NOMO-1 (cell line): ENCODE measurements around the gene PNPLA2.

Experiments used
- DNase-seq, 2 experiments: peaks; one replicate each; lab custom pipeline; 2025; ENCODE audit not compliant: unreplicated experiment in 2 of 2; lab: John Stamatoyannopoulos, UW

The PNPLA2 gene

DNA sequence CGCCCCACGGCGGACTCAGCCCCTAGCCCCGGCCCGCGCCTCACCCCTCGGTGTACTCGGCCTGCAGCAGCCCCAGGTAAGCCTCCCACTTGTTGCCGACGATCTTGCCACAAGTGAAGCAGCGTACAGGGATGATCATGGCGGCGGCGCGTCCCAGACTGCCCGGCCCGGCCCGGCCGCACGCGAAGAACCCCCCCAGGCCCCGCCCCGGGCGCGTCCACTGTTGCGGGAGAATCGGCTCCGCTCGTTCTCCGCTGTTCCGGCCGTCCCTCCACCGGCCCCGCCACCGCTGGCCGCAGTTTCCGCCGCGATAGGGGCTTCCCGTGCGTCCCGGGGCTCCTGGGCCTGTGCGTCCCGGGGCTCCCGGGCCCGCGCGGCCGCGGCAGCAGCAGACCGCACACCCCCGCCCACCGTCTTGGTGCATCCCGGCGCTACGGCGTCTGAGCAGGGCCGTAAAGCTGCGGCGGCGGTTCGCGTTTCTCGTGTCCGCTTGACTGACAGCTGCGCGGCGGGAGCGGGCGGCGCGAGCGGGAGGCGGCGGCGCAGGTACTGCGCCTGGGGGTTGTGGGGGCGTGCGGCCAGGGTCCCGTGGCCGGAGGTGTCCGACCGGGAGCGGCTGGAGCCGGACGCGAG, 23.8 kb downstream of the PNPLA2 start, which contains the start of the genes POLR2L and TSPAN4:
POLR2L (minus strand) TSS at position 160 of the 633 bp plus-strand sequence; CDS start at position 139, 21 bp downstream.
TSPAN4 (plus strand) TSS at position 483 of the 633 bp plus-strand sequence. CDS start 7,453 bp downstream, outside the sequence.
- peak; percentile 76 to 87 for DNase-seq

DNA sequence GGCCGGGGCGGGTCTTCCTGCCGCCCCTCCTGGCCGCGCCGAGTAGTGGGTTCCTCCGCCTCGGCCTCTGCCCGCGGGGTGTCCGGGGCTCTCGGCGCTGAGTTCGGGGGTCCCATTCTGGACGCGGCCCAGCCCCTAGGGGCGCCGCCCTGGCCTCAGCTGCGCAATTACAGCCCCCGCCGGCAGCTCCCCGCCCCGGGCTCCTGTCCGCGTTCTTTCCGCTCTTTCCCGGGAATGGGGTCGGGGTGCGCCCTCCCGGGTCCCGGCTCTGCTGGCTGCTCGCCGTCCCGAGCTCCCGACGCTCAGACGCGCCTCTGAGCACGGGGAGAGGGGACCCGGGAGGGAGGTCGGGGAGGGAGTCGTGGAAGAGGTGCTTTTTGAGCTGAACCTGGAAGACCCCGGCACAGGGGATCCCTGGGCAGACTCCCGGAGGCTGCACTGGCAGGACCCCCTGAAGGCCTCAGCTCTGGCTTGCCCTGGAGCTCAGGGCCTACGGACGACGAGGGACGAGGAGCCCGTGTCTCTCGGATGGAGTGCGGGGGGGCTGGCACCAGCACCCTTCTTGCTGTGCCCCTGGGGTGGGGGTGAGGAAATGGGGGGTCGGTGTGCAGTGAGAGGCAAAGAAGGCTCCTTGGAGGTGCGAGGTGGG, 24.5 kb downstream of the PNPLA2 start:
- no peak for DNase-seq

DNA sequence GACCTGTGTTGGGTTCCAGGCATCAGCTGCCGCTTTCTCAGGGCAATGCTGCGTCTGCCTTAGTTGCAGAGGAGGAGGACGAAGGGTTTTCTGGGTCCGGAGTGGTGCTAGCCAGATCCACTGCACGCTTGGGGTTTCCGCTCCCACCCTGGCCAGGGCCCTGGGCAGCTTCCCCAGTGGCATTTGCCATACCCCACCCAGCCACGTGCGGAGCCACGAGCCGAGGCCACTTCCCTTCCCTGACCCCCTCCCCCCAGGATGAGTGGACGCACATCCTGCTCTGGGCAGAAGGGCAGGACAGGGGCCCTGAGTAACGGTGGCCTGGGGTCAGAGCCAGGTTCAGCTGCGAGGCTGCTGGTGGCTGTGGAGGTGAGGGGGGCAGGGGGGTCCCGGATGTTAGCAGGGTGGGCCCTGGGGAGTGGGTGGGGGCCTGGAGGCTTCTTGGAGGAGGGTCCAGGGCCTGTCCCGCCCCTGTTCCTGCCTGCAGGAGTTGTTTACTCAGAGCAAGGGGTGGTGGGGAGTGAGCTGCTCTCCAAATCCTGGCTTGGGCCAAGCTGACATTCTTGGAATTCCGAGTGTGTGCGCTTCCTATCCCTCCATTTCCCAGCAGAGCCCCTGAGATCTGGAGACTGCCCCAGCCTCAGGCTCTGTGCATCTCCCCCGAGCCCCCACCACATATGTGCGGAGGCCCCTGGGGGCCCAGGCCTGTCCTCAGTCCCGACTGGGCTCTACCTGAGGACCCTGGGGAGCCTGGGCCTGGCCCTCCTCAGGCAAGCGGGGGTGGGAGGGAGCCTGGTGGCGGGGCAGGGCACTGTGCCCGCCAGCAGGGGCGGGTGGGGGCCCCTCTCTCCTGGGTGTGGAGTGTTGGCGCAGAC, 25.3 kb downstream of the PNPLA2 start:
- DNase-seq = no peak

DNA sequence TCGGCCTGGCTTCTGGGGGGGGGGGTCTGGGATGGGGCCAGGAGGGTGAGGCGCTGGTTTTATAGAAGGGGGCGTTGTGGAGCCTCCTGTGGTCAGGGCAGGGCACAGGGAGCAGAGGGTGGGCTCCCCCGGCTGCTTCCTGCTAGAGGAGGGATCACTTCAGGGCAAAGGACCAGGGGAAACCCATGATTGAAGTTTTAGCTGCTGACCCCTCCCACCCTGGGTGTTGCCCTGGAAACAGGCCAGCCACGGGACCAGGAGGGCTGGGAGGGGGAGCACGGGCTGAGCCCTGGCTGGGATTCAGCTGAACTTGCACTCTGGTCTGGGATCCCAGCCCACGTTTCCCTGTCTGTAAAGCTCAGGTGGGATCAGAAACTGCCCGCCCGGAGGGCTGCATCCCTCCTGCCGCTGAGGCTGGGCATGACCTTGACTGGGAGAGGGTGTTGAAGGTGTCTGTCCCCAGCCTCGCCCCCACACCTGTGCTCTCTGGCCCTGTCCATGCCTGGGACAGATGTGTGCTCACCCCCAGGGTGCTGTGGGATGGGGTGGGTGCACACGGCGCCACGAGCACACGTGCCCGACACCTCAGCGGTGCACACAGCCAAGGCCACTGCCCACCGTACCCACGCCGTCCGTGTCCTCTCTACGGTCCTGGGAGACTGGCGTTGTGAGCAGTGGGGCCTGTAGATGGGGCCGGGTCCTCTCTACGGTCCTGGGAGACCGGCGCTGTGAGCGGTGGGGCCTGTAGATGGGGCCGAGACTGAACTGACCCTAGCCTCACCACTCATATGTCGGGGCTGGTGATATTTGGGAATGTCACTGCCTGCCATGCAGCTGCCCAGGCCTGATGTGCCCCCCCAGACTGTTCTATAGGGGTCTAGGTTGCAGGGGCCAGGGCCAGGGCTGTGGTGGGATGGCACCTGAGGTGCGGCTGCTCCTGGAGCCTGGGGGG, 26.3 kb downstream of the PNPLA2 start:
- DNase-seq = no peak

DNA sequence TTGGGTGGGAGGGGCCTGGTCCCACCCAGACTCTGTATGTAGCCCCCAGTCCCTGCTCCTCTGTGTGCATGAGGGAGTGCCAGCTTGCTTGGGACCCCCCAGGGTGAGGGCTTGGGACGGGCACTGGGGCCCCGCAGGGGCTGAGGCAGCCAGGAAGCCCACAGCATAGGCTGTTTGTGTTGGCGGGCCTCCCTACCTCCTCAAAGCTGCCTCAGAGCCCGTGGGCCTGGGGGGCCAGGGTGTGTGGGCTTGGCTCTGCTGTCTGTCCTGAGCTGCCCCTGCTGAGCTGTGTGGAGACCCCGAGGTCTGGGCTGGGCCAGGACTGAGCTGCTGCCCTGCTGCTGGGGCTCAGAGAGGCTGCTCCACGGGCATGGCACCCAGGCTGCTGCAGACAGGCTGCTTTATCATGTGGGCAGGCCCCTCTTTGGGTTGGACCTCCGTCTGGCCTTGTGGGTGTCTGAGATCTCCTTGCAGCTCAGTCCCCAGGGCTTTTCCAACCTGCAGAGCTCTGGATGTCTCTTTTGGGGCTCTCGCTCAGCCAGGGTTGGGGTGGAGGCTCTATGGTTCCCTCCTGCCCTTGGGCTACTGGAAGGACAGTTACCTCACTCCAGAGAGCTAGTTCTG, 27.3 kb downstream of the PNPLA2 start:
- DNase-seq = no peak

DNA sequence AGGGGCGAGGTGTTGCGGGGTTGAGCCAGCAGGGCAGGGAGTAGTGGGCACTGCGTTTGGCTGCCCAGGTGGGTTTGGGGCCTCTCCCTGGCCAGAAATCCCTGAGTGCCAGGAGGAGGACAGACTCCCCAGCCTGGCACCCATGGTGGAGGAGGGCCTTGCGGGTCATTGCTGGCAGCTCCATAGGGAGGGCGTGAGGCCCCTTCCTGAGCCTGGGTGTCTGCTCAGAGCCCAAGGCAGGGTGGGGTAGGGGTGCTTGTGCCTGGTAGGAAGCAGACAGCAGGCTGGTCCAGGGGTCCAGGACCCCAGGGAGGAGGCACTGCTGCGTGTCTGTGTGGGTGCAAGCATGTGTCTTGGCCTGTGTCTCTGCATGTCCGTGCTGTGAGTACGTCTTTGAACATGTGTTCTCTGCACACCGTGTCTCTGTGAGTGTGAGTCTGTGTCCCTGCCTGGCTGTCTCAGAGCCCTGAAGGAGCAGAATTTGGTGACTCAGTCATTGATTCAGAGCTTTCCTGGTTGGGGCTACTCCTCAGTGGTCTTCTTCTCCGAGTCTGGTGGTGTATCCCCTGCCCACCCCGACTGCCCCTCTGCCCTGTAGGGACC, 27.9 kb downstream of the PNPLA2 start:
- no peak for DNase-seq

DNA sequence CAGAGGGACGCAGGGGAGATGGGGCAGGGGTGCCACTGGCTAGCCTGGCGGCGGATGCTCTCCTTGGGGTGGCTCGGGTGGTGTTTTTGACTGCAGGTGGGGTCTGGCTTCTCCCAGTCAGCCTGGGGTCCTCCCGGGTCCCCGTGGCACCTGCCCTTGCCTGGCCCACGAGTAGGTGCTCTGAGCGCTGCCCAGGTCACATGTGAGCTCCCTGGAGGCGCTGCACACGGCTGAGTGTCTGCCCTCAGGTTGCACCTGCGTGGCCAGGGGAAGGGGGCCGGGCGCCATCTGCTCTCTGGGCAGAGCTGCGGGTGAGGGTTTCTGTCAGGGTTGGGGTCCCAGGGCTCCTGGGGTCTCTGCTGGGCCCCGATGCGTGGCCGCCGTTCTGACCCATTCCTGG, 29.2 kb downstream of the PNPLA2 start:
- DNase-seq = no peak

DNA sequence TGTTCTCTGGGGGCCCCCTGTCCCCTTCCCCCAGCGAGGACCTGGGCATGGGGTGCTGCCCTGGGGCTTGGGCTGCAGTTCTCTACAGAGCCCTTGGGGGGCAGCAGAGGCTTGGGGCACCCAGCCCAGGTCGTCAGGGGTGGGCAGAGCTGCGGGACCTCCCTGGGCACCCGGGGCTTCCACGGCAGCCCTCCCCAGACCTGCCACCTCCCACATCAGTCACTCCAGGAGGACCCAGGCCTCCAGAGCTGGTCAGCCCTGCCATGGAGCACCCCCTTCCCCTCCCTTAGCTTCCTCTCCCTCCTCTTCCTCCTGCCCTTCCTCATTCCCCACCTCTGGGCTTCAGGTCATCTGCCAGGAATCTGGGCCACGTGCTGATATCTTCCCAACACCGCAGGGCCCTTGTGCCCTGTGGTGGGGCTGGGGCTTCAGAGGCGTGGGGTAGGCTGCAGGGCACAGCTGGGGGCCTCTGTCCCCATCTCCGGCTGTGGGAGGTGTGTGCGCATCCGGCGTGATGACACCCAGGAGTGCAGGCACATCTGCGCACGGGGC, 29.7 kb downstream of the PNPLA2 start:
- DNase-seq = peak; percentile 9 to 21

DNA sequence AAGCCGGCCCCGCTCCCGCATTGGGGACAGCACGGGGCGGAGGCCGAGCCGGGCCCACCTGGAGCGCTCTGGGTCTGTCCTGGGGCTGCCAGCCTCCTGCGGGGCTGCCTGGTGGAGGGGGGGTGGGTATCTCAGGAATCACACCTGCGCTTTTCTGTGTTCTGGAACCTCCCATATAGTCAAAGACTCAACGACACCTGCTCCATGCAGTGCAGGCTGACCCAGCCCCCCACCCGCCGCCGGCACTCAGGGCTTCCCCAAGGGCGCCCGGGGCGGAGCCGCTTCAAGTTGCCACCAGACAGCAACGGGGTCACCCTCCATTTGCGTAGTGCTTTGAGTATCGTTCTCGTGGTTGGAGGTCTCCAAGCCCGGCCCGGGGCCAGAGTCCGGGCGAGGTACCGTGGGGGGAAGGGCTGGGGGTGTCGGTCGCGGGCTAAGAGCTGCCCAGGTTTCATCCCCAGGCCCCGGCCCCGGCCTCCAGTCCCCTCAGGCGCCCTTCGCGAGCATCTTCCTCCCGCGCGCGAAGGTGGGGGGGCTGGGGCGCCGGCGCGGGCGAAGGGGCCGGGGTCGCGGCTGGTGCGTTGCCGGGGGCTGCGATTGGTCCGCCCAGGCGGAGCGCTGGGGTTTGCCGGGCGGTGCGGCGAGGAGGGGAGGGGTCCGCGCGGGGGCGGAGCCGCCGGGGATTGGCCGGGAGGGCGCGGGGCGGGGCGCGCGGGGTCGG, 30.6 kb downstream of the PNPLA2 start:
- no peak for DNase-seq

DNA sequence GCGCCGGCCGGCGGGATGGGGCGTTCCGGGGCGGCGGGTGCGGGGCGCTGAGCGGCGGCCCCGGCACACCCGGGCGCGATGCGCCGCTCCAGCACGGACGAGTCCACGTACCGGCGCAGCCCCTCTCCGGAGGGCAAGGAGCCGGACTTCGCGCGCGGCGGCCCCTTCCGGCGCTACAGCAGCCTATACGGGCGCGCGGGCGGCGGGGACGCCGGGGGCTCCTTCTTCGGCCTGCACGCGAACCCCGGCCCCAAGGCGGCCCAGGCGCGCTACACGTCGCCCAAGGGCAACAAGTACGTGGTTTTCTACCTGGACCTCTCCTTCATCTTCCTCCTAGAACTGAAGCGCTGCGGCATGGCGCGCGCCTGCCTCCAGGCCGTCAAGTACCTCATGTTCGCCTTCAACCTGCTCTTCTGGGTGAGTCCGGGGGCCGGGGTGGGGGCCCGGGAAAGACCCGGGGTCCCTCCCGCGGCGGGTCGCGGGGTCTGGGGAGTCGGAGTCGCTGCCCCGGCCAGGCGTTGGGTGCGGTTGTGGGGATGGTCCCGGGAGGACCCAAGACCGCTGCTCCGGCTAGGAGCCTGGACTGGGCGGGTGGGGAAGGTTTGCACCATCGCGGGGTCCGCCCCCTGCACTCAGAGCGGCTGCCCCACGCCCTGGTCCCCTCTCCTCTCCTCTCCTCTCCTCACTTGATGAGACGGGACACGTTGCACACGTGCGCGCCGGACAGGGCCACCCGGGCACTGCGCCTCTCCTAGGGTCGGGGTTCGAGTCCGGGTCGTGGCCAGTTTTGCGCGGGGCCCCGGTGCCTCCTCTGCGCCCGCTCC, 31.4 kb downstream of the PNPLA2 start:
- DNase-seq = no peak

DNA sequence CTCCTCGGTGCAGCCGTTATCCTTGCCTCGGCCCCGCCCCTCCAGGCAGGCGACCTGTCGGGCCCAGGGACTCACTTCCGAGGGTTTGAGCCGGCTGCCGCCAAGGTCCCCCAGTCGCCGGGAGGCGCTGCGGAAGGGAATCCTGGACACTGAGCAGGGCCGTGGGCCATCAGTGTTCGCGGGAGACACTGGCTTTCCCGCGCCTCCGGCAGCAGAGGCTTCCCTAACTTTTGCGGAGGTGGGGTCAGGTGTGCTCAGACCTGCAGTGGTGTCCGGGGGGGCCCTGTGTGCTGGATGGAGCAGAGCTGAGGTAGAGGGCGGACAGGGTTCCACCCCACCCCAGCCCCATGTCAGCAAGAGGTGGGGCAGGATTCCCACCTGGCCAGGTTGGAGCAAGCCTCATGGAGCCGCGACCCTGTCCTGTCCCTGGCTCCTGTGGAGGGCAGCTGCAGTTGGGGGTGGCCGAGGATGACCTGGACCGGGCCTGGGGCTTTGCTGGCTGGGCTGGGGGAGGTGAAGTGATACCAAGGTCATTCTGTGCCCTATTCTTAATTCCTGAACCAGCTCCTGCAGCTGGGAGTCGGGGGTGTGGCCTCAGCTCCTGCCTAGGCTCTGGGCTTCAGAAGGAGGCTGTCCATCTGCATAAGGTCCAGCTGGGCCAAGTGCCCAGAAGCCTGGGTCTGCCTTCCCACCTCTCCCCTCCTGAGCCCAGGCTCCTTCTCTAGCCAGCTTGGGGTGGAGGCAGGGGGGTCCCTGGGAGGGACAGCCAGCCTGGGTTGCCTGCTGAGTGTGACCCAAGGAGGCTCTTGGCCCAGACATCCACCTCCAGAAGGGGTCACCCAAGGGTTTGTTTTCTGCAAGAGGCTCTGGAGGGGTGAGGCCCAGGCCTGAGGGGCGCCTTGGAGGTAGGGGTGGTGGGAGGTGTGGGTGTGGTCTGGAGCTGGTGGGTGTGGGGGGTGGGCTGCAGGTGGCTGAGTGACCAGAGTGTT, 32.4 kb downstream of the PNPLA2 start:
- no peak for DNase-seq

DNA sequence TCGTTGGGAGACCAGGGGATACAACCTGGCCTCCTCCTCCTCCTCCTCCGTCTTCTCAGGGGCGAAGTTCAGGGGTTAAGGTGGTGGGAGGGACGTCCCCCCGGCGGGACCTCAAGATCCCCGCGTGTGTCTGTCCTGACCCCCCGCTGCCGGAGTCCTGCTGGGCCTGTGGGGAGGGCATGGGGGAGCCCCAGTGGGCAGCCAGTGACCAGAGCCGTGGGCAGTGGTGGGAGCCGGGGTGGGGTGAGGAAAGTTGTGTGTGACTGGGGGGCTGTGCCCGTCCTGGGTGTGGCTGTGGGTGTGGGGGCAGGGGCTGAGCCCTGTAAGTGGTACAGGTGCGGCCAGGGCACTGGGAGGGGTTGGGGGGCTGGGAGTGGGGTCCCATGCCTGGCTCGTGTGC, 34.0 kb downstream of the PNPLA2 start:
- DNase-seq = no peak

DNA sequence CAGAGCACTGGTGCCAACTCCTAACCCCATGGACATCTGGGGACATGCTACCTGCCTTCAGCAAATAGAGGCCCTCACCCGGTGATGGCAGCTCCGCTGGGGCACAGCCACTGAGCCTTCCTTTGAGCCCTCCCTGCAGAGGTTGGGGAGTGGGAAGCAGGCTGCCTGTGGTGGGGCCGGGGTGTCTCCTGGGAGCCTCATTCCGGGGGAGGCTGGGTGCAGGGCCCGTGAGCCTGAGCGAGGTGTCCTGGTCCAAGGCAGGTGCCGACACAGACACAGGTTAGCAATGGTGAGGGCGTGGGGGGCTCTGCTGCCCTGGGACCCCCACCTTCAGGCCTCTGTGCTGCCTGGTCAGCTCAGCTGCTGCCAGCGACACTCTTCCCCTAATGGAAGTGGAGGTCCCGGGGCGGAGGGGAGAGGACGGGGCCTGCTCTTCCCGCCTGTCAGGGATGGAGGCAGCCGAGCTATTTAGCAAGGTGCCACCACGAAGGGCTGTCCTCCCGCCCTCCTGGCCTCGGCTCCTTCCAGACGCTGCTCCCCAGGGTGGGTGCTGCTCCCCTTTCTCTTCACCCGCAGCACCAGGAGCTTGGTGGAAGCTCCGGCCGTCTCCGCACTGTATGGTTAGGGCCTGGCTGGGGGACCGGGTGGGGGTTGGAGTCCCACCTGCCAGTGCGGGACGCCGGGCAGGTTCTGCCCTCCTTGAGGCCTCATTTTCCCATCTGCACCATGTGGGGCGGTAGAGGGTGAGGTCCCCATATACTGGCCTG, 35.2 kb downstream of the PNPLA2 start:
- DNase-seq = no peak

DNA sequence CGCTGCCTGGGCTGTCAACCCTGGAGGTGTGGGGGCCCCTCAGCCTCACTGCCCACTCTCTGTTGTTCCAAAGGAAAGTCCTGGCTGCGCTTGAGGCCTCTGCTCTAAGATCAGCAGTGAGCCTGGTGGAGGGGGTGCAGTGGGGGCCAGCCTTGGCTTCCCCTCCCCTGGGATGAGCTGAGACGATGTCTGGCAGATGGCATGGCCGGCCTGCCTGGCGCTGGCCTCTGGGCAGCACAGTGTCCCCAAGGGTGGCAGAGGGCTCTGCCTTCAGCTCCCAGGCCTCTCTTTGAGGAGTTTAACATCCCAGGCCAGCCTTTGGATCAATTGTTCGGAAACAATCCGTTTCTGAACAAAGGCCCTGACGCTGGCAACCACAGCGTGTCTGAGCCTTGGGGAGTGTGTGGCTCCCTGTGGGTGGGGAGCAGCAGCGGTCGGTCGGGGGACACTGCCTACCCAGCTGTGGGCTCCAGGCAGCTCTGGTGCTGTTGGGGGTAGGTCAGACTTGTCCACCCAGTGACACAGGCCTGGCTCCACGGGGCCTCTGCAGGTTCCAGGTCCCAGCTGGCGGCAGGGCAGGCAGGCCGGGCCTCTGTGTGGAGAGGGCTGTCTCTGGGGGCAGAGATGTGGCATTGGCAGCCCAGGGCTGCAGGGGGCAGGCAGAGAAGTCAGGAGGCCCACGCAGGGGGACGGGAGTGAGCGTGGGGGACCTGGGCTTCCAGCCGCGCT, 36.1 kb downstream of the PNPLA2 start:
- DNase-seq = no peak

DNA sequence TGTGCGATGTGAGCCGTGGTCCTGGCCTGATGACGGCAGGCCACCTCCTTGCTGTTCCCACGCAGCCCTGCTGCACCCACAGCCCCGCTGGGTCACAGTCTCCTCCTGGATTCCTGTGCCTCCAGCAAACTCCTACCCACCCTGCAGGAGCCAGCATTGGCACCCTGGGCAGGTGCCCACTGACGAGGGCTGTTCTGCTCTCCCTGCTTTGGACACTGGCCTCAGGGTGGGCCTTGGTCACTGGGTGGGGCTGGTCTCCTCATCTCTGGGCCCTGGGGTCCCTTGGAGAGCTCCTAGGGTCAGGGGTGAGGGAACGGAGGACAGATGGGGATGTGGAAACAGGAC, 36.6 kb downstream of the PNPLA2 start:
- no peak for DNase-seq
